CD14-positive monocyte (primary cell): ENCODE measurements around the gene GPR15LG. TPM values are rescaled to one million over a fixed set of nuclear protein-coding genes. Genes with fewer than 3 reads are reported as not detected.

Experiments
- DNase-seq, 3 donors: peaks; one replicate each; pipeline ENCODE4 v3.0.0-alpha.2; 2011 to 2022
- H2AFZ ChIP-seq: 2 replicates; pipeline ENCODE4 v1.6.0; 2012; ENCODE audit warnings: mild to moderate bottlenecking, low read depth, low read length, inconsistent platforms; ENCODE audit not compliant: insufficient read depth, poor library complexity, severe bottlenecking
- H3K27ac ChIP-seq, 2 donors: 1 replicate in 1 of 2; 2 replicates in 1 of 2; pipeline ENCODE4 v1.5.1; 2012 to 2013; ENCODE audit warnings: low read length in 2 of 2, control low read depth in 1 of 2, inconsistent platforms in 1 of 2, low read depth in 1 of 2, mild to moderate bottlenecking in 1 of 2
- H3K27me3 ChIP-seq, 2 donors: one replicate each; pipeline versions ENCODE4 v1.6.0 to v1.6.1; 2011 to 2013; ENCODE audit warnings: low read length in 2 of 2; ENCODE audit not compliant: control insufficient read depth in 2 of 2, insufficient read depth in 2 of 2
- H3K36me3 ChIP-seq, 2 donors: replicated peaks in 1 of 2; 1 replicate in 1 of 2; 2 replicates in 1 of 2; pipeline versions ENCODE4 v1.5.1 to v1.6.1; 2012 to 2013; ENCODE audit warnings: low read length in 2 of 2, control low read depth in 1 of 2, inconsistent platforms in 1 of 2, mild to moderate bottlenecking in 1 of 2; ENCODE audit not compliant: insufficient read depth in 2 of 2, control insufficient read depth in 1 of 2
- H3K4me1 ChIP-seq, 2 donors: 1 replicate in 1 of 2; 2 replicates in 1 of 2; pipeline versions ENCODE4 v1.5.1 to v1.6.1; 2012 to 2013; ENCODE audit warnings: low read length in 2 of 2, control low read depth in 1 of 2, inconsistent platforms in 1 of 2, mild to moderate bottlenecking in 1 of 2, moderate library complexity in 1 of 2; ENCODE audit not compliant: insufficient read depth in 2 of 2, control insufficient read depth in 1 of 2
- H3K4me2 ChIP-seq: replicated peaks from 2 replicates; pipeline ENCODE3; 2012; ENCODE audit warnings: low read length, moderate library complexity, mild to moderate bottlenecking; ENCODE audit not compliant: poor library complexity, severe bottlenecking; ENCODE audit errors: extremely low read depth
- H3K4me3 ChIP-seq, 3 experiments: fragments of 200-600 bp in 1 of 3; sonication (generic) in 1 of 3; replicated peaks in 1 of 3; 1 replicate in 2 of 3; 2 replicates in 1 of 3; pipeline ENCODE4 v1.5.1; 2011 to 2013; ENCODE audit warnings: low read length in 3 of 3, mild to moderate bottlenecking in 3 of 3, control low read depth in 2 of 3, low read depth in 2 of 3, inconsistent platforms in 1 of 3, moderate library complexity in 1 of 3
- H3K79me2 ChIP-seq: 2 replicates; pipeline ENCODE4 v1.6.0; 2012; ENCODE audit warnings: mild to moderate bottlenecking, control low read depth, inconsistent platforms, low read length, moderate library complexity; ENCODE audit not compliant: insufficient read depth
- H3K9ac ChIP-seq: 2 replicates; pipeline ENCODE4 v1.6.0; 2017; ENCODE audit warnings: low read length, mild to moderate bottlenecking; ENCODE audit not compliant: insufficient read depth, poor library complexity, severe bottlenecking
- H3K9me3 ChIP-seq, 2 donors: replicated peaks in 1 of 2; 1 replicate in 1 of 2; 2 replicates in 1 of 2; pipeline versions ENCODE4 v1.5.1 to v1.6.1; 2012 to 2013; ENCODE audit warnings: low read length in 2 of 2, control low read depth in 1 of 2; ENCODE audit not compliant: control insufficient read depth in 1 of 2, insufficient read depth in 1 of 2
- H4K20me1 ChIP-seq: 2 replicates; pipeline ENCODE4 v1.6.0; 2012; ENCODE audit warnings: mild to moderate bottlenecking, low read length, control low read depth, moderate library complexity; ENCODE audit not compliant: insufficient read depth
- H3K27ac Mint-ChIP-seq, 7 donors: one replicate each; pipeline ENCODE4 v1.8.0; 2020; ENCODE audit warnings: mild to moderate bottlenecking in 7 of 7, mixed read lengths in 7 of 7, moderate library complexity in 6 of 7, inconsistent platforms in 2 of 7
- H3K27me3 Mint-ChIP-seq, 3 donors: one replicate each; pipeline ENCODE4 v1.8.0; 2021 to 2022; ENCODE audit warnings: low read depth in 3 of 3, mild to moderate bottlenecking in 3 of 3, mixed read lengths in 3 of 3, moderate library complexity in 3 of 3, inconsistent platforms in 1 of 3
- H3K36me3 Mint-ChIP-seq, 2 donors: one replicate each; pipeline ENCODE4 v1.8.0; 2020; ENCODE audit warnings: mixed read lengths in 2 of 2, inconsistent platforms in 1 of 2, mild to moderate bottlenecking in 1 of 2
- H3K4me1 Mint-ChIP-seq: one replicate; pipeline ENCODE4 v1.8.0; 2020; ENCODE audit warnings: mild to moderate bottlenecking, mixed read lengths
- H3K4me3 Mint-ChIP-seq, 2 donors: one replicate each; pipeline ENCODE4 v1.8.0; 2020; ENCODE audit warnings: mild to moderate bottlenecking in 2 of 2, mixed read lengths in 2 of 2, moderate library complexity in 1 of 2
- H3K9me3 Mint-ChIP-seq, 7 donors: one replicate each; pipeline ENCODE4 v1.8.0; 2020 to 2022; ENCODE audit warnings: mixed read lengths in 7 of 7, mild to moderate bottlenecking in 6 of 7, moderate library complexity in 6 of 7, inconsistent platforms in 2 of 7
- CTCF ChIP-seq: fragments of 200-600 bp; IDR thresholded peaks from one replicate; pipeline ENCODE4 v1.8.0; 2022; ENCODE audit warnings: antibody characterized with exemption, mild to moderate bottlenecking
- WGBS: methylation state at CpG from one replicate; pipeline ENCODE4 v1.1.5; 2013; ENCODE audit warnings: missing lambda C conversion rate; ENCODE audit not compliant: insufficient coverage; 5-methylcytosine and 5-hydroxymethylcytosine counted together
- intact Hi-C, 2 donors: fragments of 100-400 bp; cut with micrococcal nuclease; formaldehyde crosslinking; loops; one replicate each; pipeline versions ENCODE4 v1.15.0 to v1.15.1; 2023
- polyA plus RNA-seq, 3 donors: library from polyadenylated mRNA; depleted of rRNA in 1 of 3; unstranded in 2 of 3; stranded (reverse) in 1 of 3; fragments of 300-500 nt in 2 of 3; fragments of >200 nt in 1 of 3; fragmentation: Illumina TruSeq in 2 of 3; gene quantifications; 1 replicate in 2 of 3; 2 replicates in 1 of 3; pipeline ENCODE4 v1.2.3, GENCODE V29; 2012 to 2021

The GPR15LG gene
- polyA plus RNA-seq, 3 donors: not detected

- Mint-ChIP-seq H3K9me3 (no peaks in the 10 kb centered on the region), H3K27me3 (peaks cover 5 to 11% (median 7%) of the 10 kb centered on the region in 3 donors), H3K4me3 (no peak overlapping the region), H3K27ac (no peak overlapping the region), H3K36me3 (no peaks in the 10 kb centered on the region), H3K4me1 (no peaks in the 10 kb centered on the region)
- intact Hi-C loops: no loop called here
- Histone ChIP-seq H3K4me2 (no peak overlapping the region), H3K27me3 (peaks cover 0 to 9% of the 10 kb centered on the region in 2 donors), H2AFZ (no peak overlapping the region), H3K9me3 (no peaks in the 10 kb centered on the region), H3K36me3 (no peaks in the 10 kb centered on the region), H3K27ac (no peak overlapping the region), H3K9ac (no peak overlapping the region), H4K20me1 (no peaks in the 10 kb centered on the region), H3K4me3 (no peak overlapping the region), H3K4me1 (no peaks in the 10 kb centered on the region), H3K79me2 (no peaks in the 10 kb centered on the region)
- TF ChIP-seq CTCF: no peak
- no peak for DNase-seq
- WGBS: 91% methylated on average over 8 of the region's 11 CpGs
These were observed 28.1 kb downstream of the GPR15LG start for GRCh38 chr10:84201682-84202081.

DNA sequence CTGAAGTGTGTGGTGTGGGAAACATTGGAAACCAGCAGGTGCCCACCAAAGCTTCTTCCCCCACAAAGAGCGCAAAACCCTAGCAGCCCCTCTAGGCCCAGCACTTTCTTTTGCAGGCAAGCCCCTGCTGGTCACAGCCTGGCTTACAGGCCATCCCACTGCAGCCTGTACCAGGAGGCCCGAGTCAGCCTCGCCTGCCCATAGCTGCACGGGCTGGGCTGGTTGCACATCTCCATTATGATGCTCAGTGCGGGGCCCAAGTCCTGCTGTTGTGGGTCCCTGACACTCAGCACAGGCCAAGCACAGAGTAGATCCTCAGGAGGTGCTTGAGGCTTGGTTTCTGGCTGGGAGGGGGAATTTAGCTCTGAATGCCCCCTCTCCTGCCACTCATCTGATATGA is 28.7 kb downstream of the GPR15LG start:
- DNase-seq: no peak
- TF ChIP-seq CTCF: no peak
- Histone ChIP-seq H3K36me3 (no peaks in the 10 kb centered on the region), H3K27me3 (peaks cover 0 to 4% of the 10 kb centered on the region in 2 donors), H3K4me3 (no peak overlapping the region), H3K4me2 (no peak overlapping the region), H2AFZ (no peak overlapping the region), H3K4me1 (no peaks in the 10 kb centered on the region), H4K20me1 (no peaks in the 10 kb centered on the region), H3K9ac (no peak overlapping the region), H3K9me3 (no peaks in the 10 kb centered on the region), H3K79me2 (no peaks in the 10 kb centered on the region), H3K27ac (no peak overlapping the region)
- no peaks in the 10 kb centered on the region for H3K9me3 Mint-ChIP-seq
- 87% methylated on average over 4 of the region's 5 CpGs for WGBS
- no peaks in the 10 kb centered on the region for H3K4me1 Mint-ChIP-seq
- peaks cover 2 to 7% (median 6%) of the 10 kb centered on the region in 3 donors for H3K27me3 Mint-ChIP-seq
- no peaks in the 10 kb centered on the region for H3K36me3 Mint-ChIP-seq
- H3K27ac Mint-ChIP-seq: no peak overlapping the region
- intact Hi-C loops: no loop called here
- H3K4me3 Mint-ChIP-seq: no peak overlapping the region
